DMS79 (cell line): ENCODE data around the gene ANP32A.
"Not testable (repeated sequence)": the region's sequence is repeated elsewhere in the genome, so short reads cannot be mapped to it uniquely, and the experiment has no call there.

Experiments used
- DNase-seq: peaks from one replicate; lab custom pipeline; 2025; lab: John Stamatoyannopoulos, UW

The ANP32A gene

GRCh38 chr15:68781766-68782588 is 38.7 kb downstream of the ANP32A start:
- no peak for DNase-seq

- no peak for DNase-seq
Observed at GRCh38 chr15:68781217-68781616, 39.5 kb downstream of the ANP32A start.

GRCh38 chr15:68778876-68779275 is 41.8 kb downstream of the ANP32A start:
- no peak for DNase-seq

- no peak for DNase-seq
Observed at GRCh38 chr15:68776477-68777270, 44.0 kb downstream of the ANP32A start.

GRCh38 chr15:68775671-68776476 is 44.8 kb downstream of the ANP32A start:
- DNase-seq, result no peak

GRCh38 chr15:68775236-68775577 is 45.5 kb downstream of the ANP32A start:
- DNase-seq, result no peak

GRCh38 chr15:68774521-68775235 is 46.0 kb downstream of the ANP32A start:
- no peak for DNase-seq

GRCh38 chr15:68774120-68774519 is 46.6 kb downstream of the ANP32A start:
- DNase-seq, result no peak

GRCh38 chr15:68773036-68773435 is 47.7 kb downstream of the ANP32A start:
- no peak for DNase-seq

- DNase-seq, result no peak
Observed at GRCh38 chr15:68770216-68770615, 50.5 kb downstream of the ANP32A start.

GRCh38 chr15:68769702-68770101 is 51.0 kb downstream of the ANP32A start:
- no peak for DNase-seq

- DNase-seq, result no peak
Observed at GRCh38 chr15:68768321-68768720, 52.4 kb downstream of the ANP32A start.

GRCh38 chr15:68767833-68768232 is 52.9 kb downstream of the ANP32A start:
- no peak for DNase-seq

GRCh38 chr15:68765602-68766368 is 54.9 kb downstream of the ANP32A start:
- DNase-seq, result no peak

GRCh38 chr15:68764090-68764489 is 56.6 kb downstream of the ANP32A start:
- DNase-seq, result no peak

GRCh38 chr15:68763063-68763462 is 57.6 kb downstream of the ANP32A start:
- no peak for DNase-seq

GRCh38 chr15:68759982-68760579 is 60.6 kb downstream of the ANP32A start:
- not testable (repeated sequence) for DNase-seq

GRCh38 chr15:68755731-68756130 is 65.0 kb downstream of the ANP32A start:
- no peak for DNase-seq

- DNase-seq, result no peak
Observed at GRCh38 chr15:68751622-68752021, 69.1 kb downstream of the ANP32A start.

GRCh38 chr15:68749793-68750192 is 70.9 kb downstream of the ANP32A start:
- DNase-seq, result no peak

- no peak for DNase-seq
Observed at GRCh38 chr15:68749365-68749764, 71.3 kb downstream of the ANP32A start.
